ENCODE measurements around the gene UBXN1.

The UBXN1 gene

GRCh38 chr11:62627713-62628112 is 51.2 kb downstream of the UBXN1 start:
- FAIRE-seq, result no peak
